ENCODE results near the gene PTPN4.

PTPN4 gene

DNA sequence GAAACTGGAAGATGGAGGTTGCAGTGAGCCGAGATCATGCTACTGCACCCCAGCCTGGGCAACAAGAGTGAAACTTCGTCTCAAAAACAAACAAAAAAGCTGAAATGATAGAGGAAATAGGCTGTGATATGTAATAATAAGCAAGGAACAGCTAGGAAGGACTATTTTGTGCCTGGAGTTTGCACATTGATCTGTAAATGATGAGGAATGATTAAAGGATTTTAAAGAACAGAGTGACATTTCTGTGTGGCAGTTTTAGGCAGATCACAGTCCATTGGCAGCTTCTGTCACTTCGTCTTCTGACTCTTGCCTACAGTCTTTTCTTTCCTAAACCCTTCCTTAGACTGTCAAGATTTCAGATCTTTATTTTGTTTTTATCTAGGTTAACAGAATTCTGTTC, 272.6 kb downstream of the PTPN4 start:
- DNase-seq = no peak
